H9 (cell line): ENCODE data around the gene FCHSD2. TPM values are rescaled to one million over a fixed set of nuclear protein-coding genes. Genes with fewer than 3 reads are reported as not detected.

Source experiments
- DNase-seq: peaks from one replicate; pipeline ENCODE4 v3.0.0-alpha.2; 2017
- H2AFZ ChIP-seq: one replicate; pipeline ENCODE4 v1.6.1; 2013; ENCODE audit warnings: mild to moderate bottlenecking, low read length, control low read depth, moderate library complexity
- H2AK5ac ChIP-seq: 2 replicates; pipeline ENCODE4 v1.6.1; 2013; ENCODE audit warnings: low read length, control low read depth, mixed read lengths; ENCODE audit not compliant: insufficient read length
- H2BK120ac ChIP-seq: one replicate; pipeline ENCODE4 v1.6.1; 2013; ENCODE audit warnings: low read depth, mild to moderate bottlenecking, low read length, control low read depth, inconsistent platforms; ENCODE audit not compliant: poor library complexity, severe bottlenecking
- H2BK12ac ChIP-seq: 2 replicates; pipeline ENCODE4 v1.6.1; 2013; ENCODE audit warnings: low read length, control low read depth, mixed read lengths, low read depth; ENCODE audit not compliant: insufficient read length
- H2BK15ac ChIP-seq: 2 replicates; pipeline ENCODE4 v1.6.1; 2013; ENCODE audit warnings: low read depth, low read length, control low read depth
- H2BK20ac ChIP-seq: one replicate; pipeline ENCODE4 v1.6.1; 2013; ENCODE audit warnings: low read depth, mild to moderate bottlenecking, low read length, control low read depth, inconsistent platforms; ENCODE audit not compliant: poor library complexity, severe bottlenecking
- H2BK5ac ChIP-seq: 2 replicates; pipeline ENCODE4 v1.6.1; 2013; ENCODE audit warnings: low read length, control low read depth, mixed read lengths; ENCODE audit not compliant: insufficient read length
- H3K14ac ChIP-seq: 2 replicates; pipeline ENCODE4 v1.6.1; 2013; ENCODE audit warnings: low read length, control low read depth; ENCODE audit not compliant: insufficient read depth
- H3K18ac ChIP-seq: 2 replicates; pipeline ENCODE4 v1.6.1; 2013; ENCODE audit warnings: low read depth, mild to moderate bottlenecking, mixed read lengths, low read length, control low read depth; ENCODE audit not compliant: insufficient read length
- H3K23ac ChIP-seq: 2 replicates; pipeline ENCODE4 v1.6.1; 2013; ENCODE audit warnings: low read length, control low read depth, mixed read lengths, low read depth; ENCODE audit not compliant: insufficient read length
- H3K23me2 ChIP-seq: 2 replicates; pipeline ENCODE4 v1.6.1; 2013; ENCODE audit warnings: low read depth, mild to moderate bottlenecking, mixed read lengths, low read length, control low read depth; ENCODE audit not compliant: insufficient read length, poor library complexity, severe bottlenecking
- H3K27ac ChIP-seq: 2 replicates; pipeline ENCODE4 v1.5.1; 2013; ENCODE audit warnings: low read length, control low read depth, mixed read lengths, low read depth; ENCODE audit not compliant: insufficient read length
- H3K27me3 ChIP-seq: 2 replicates; pipeline ENCODE4 v1.6.1; 2013; ENCODE audit warnings: low read length, control low read depth, inconsistent platforms; ENCODE audit not compliant: insufficient read depth
- H3K4ac ChIP-seq: 2 replicates; pipeline ENCODE4 v1.6.1; 2013; ENCODE audit warnings: low read depth, mild to moderate bottlenecking, control low read depth, inconsistent platforms, low read length, moderate library complexity
- H3K4me1 ChIP-seq: 2 replicates; pipeline ENCODE4 v1.6.1; 2013; ENCODE audit warnings: low read length, control low read depth, inconsistent platforms; ENCODE audit not compliant: insufficient read depth
- H3K4me2 ChIP-seq: 2 replicates; pipeline ENCODE4 v1.6.1; 2013; ENCODE audit warnings: low read length, control low read depth, mixed read lengths; ENCODE audit not compliant: insufficient read length, insufficient read depth
- H3K56ac ChIP-seq: 2 replicates; pipeline ENCODE4 v1.6.1; 2013; ENCODE audit warnings: low read depth, mild to moderate bottlenecking, mixed read lengths, low read length, control low read depth; ENCODE audit not compliant: insufficient read length
- H3K79me1 ChIP-seq: 2 replicates; pipeline ENCODE4 v1.6.1; 2013; ENCODE audit warnings: low read depth, mild to moderate bottlenecking, moderate library complexity, low read length, control low read depth, inconsistent platforms; ENCODE audit not compliant: insufficient read depth, poor library complexity, severe bottlenecking
- H3K79me2 ChIP-seq: 2 replicates; pipeline ENCODE4 v1.6.1; 2013; ENCODE audit warnings: low read length, control low read depth, inconsistent platforms; ENCODE audit not compliant: insufficient read depth
- H3K9ac ChIP-seq: 2 replicates; pipeline ENCODE4 v1.6.1; 2013; ENCODE audit warnings: low read length, control low read depth, mixed read lengths; ENCODE audit not compliant: insufficient read length; ENCODE audit errors: extremely low read depth
- H3K9me3 ChIP-seq: one replicate; pipeline ENCODE4 v1.6.1; 2013; ENCODE audit warnings: low read depth, low read length, inconsistent platforms; ENCODE audit not compliant: control insufficient read depth
- H3T11ph ChIP-seq: one replicate; pipeline ENCODE4 v1.6.1; 2013; ENCODE audit warnings: mild to moderate bottlenecking, low read length, control low read depth, inconsistent platforms
- H4K20me1 ChIP-seq: one replicate; pipeline ENCODE4 v1.6.1; 2013; ENCODE audit not compliant: control insufficient read depth, insufficient read length, insufficient read depth
- H4K5ac ChIP-seq: 2 replicates; pipeline ENCODE4 v1.6.1; 2013; ENCODE audit warnings: low read depth, mild to moderate bottlenecking, mixed read lengths, low read length, control low read depth; ENCODE audit not compliant: insufficient read length
- H4K8ac ChIP-seq: replicated peaks from 2 replicates; pipeline ENCODE4 v1.6.1; 2013; ENCODE audit warnings: low read length, control low read depth, mixed read lengths, low read depth; ENCODE audit not compliant: insufficient read length
- H4K91ac ChIP-seq: 2 replicates; pipeline ENCODE4 v1.6.1; 2013; ENCODE audit warnings: low read depth, mild to moderate bottlenecking, moderate library complexity, mixed read lengths, low read length, control low read depth; ENCODE audit not compliant: insufficient read length
- H3K27ac Mint-ChIP-seq, 3 experiments: 2 replicates in 2 of 3; 3 replicates in 1 of 3; pipeline ENCODE4 v1.8.0; 2020 to 2021; ENCODE audit warnings: mixed read lengths in 3 of 3, mild to moderate bottlenecking in 1 of 3, moderate library complexity in 1 of 3
- H3K27me3 Mint-ChIP-seq: 2 replicates; pipeline ENCODE4 v1.8.0; 2021; ENCODE audit warnings: low read depth, mild to moderate bottlenecking, moderate library complexity, mixed read lengths
- H3K36me3 Mint-ChIP-seq, 3 experiments: 2 replicates in 2 of 3; 3 replicates in 1 of 3; pipeline ENCODE4 v1.8.0; 2020 to 2021; ENCODE audit warnings: low read depth in 3 of 3, mixed read lengths in 3 of 3; ENCODE audit not compliant: insufficient read depth in 1 of 3
- H3K4me1 Mint-ChIP-seq, 2 experiments: 2 replicates each; pipeline ENCODE4 v1.8.0; 2020; ENCODE audit warnings: mixed read lengths in 2 of 2
- H3K4me3 Mint-ChIP-seq, 2 experiments: 2 replicates in 1 of 2; 3 replicates in 1 of 2; pipeline ENCODE4 v1.8.0; 2020 to 2021; ENCODE audit warnings: mild to moderate bottlenecking in 2 of 2, mixed read lengths in 2 of 2, moderate library complexity in 1 of 2
- H3K9me3 Mint-ChIP-seq, 2 experiments: 2 replicates in 1 of 2; 3 replicates in 1 of 2; pipeline ENCODE4 v1.8.0; 2020; ENCODE audit warnings: mild to moderate bottlenecking in 2 of 2, mixed read lengths in 2 of 2, moderate library complexity in 1 of 2
- CTCF ChIP-seq: fragments of 200-600 bp; sonication (generic); conservative IDR thresholded peaks from 3 replicates; pipeline ENCODE4 v1.8.0; 2021; ENCODE audit warnings: antibody characterized with exemption, mild to moderate bottlenecking
- WGBS: extraction: QIAGEN DNeasy Blood & Tissue Kit; methylation state at CpG from one replicate; pipeline ENCODE4 v1.1.7; 2013; ENCODE audit warnings: missing lambda C conversion rate, low lambda C conversion rate, mixed read lengths; ENCODE audit not compliant: insufficient read length; ENCODE audit errors: extremely low coverage; 5-methylcytosine and 5-hydroxymethylcytosine counted together
- total RNA-seq: library from RNA; stranded (reverse); gene quantifications from 2 replicates; pipeline ENCODE4 v1.2.1, GENCODE V29; 2021

Gene FCHSD2
- total RNA-seq, 1 experiment from 2014 or later: 17.8 TPM

GRCh38 chr11:73126804-73127480, 15.2 kb downstream of the FCHSD2 start:
- Histone ChIP-seq H3K4me2 (no peak overlapping the region), H4K91ac (no peak overlapping the region), H3K23me2 (no peaks in the 10 kb centered on the region), H3K27ac (no peak overlapping the region), H3K79me2 (no peaks in the 10 kb centered on the region), H3K9me3 (no peaks in the 10 kb centered on the region), H3K14ac (no peak overlapping the region), H2BK120ac (no peak overlapping the region), H3K79me1 (no peaks in the 10 kb centered on the region), H4K5ac (no peak overlapping the region), H3K4me1 (no peaks in the 10 kb centered on the region), H4K8ac (no peak overlapping the region), H2BK15ac (no peak overlapping the region), H2BK20ac (no peak overlapping the region), H3K4ac (no peak overlapping the region), H2BK12ac (no peak overlapping the region), H2AFZ (no peak overlapping the region), H3K56ac (no peak overlapping the region), H3K9ac (no peak overlapping the region), H4K20me1 (no peaks in the 10 kb centered on the region), H3K18ac (no peak overlapping the region), H3K23ac (no peak overlapping the region), H3K27me3 (no peaks in the 10 kb centered on the region), H3T11ph (no peak overlapping the region), H2AK5ac (no peak overlapping the region), H2BK5ac (no peak overlapping the region)
- H3K9me3 Mint-ChIP-seq: peaks cover 0 to 4% of the 10 kb centered on the region in 2 experiments; a peak in 1 of 5 replicates
- peaks cover 8 to 15% of the 10 kb centered on the region in 2 experiments; a peak in 3 of 4 replicates for H3K4me1 Mint-ChIP-seq
- H3K36me3 Mint-ChIP-seq: peaks cover 0 to 33% (median 16%) of the 10 kb centered on the region in 3 experiments; a peak in 4 of 7 replicates
- DNase-seq: no peak
- no peak overlapping the region for H3K4me3 Mint-ChIP-seq
- no peak for TF ChIP-seq CTCF
- H3K27ac Mint-ChIP-seq: peak overlapping the region in 1 of 3 experiments; percentile 47; a peak in 1 of 7 replicates
- WGBS: no CpG with 5 or more reads among the region's 6 CpGs
- no peaks in the 10 kb centered on the region for H3K27me3 Mint-ChIP-seq
